HCT116 (cell line): ENCODE data around the gene CORO7.

Experiments used
- EGR1 ChIP-seq: IDR thresholded peaks from 2 replicates; pipeline ENCODE4 v1.6.1; 2012; ENCODE audit warnings: low read depth
- JUND ChIP-seq: IDR thresholded peaks from 2 replicates; pipeline ENCODE4 v1.6.1; 2012
- POLR2A ChIP-seq: IDR thresholded peaks from 2 replicates; pipeline ENCODE4 v1.7.0; 2011; ENCODE audit warnings: borderline replicate concordance; ENCODE audit not compliant: insufficient read depth, insufficient read length; ENCODE audit errors: extremely low read depth
- SRF ChIP-seq: IDR thresholded peaks from 2 replicates; pipeline ENCODE4 v1.6.1; 2012; ENCODE audit warnings: low read depth
- ZFX ChIP-seq: fragments of 450-650 bp; IDR thresholded peaks from 2 replicates; pipeline ENCODE4 v1.6.1; 2017
- TF ChIP-seq, protein P1 (sequence below): IDR thresholded peaks from 2 replicates; pipeline ENCODE4 v1.6.1; 2012; ENCODE audit warnings: low read depth
- TF ChIP-seq, protein P2 (sequence below), 3 experiments: fragments of 200-600 bp in 1 of 3; sonication (generic) in 1 of 3; IDR thresholded peaks in 2 of 3; conservative IDR thresholded peaks in 1 of 3; 2 replicates each; pipeline ENCODE4 v1.5.1; 2012 to 2017; ENCODE audit warnings: low read depth in 2 of 3, low read length in 2 of 3, antibody characterized with exemption in 1 of 3, borderline replicate concordance in 1 of 3, control low read depth in 1 of 3, mild to moderate bottlenecking in 1 of 3, mixed read lengths in 1 of 3, mixed run types in 1 of 3, moderate library complexity in 1 of 3; ENCODE audit not compliant: insufficient read depth in 1 of 3

DNA sequence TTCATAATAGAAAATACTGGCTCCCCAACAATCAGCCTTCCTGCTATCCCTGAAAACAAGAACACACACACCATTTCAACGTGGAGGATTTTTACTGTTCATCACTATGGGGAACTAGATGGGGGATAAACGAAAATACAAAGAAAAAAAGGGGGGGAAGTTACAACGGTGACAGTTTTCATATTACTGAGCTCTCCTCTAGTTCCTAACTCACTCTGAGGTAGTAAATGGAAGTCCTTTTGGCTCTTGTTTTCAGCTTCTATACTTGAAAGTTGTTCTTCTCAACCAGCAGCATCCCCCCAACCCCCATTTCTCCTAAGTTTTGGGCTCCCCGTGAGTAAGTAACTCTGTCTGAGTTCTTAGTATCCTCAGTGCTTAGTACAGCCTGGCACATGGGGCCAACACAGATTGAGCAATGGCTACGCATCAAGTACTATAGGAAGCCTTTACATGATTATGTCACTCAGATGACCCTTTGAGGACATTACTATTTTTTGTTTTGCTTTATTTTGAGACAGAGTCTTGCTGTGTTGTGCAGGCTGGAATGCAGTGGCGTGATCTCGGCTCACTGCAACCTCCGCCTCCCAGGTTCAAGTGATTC, 4.2 kb upstream of the CORO7 start:
- no peak for TF ChIP-seq POLR2A
- TF ChIP-seq ZFX = no peak
- TF ChIP-seq SRF = no peak
- TF ChIP-seq, protein P1, sequence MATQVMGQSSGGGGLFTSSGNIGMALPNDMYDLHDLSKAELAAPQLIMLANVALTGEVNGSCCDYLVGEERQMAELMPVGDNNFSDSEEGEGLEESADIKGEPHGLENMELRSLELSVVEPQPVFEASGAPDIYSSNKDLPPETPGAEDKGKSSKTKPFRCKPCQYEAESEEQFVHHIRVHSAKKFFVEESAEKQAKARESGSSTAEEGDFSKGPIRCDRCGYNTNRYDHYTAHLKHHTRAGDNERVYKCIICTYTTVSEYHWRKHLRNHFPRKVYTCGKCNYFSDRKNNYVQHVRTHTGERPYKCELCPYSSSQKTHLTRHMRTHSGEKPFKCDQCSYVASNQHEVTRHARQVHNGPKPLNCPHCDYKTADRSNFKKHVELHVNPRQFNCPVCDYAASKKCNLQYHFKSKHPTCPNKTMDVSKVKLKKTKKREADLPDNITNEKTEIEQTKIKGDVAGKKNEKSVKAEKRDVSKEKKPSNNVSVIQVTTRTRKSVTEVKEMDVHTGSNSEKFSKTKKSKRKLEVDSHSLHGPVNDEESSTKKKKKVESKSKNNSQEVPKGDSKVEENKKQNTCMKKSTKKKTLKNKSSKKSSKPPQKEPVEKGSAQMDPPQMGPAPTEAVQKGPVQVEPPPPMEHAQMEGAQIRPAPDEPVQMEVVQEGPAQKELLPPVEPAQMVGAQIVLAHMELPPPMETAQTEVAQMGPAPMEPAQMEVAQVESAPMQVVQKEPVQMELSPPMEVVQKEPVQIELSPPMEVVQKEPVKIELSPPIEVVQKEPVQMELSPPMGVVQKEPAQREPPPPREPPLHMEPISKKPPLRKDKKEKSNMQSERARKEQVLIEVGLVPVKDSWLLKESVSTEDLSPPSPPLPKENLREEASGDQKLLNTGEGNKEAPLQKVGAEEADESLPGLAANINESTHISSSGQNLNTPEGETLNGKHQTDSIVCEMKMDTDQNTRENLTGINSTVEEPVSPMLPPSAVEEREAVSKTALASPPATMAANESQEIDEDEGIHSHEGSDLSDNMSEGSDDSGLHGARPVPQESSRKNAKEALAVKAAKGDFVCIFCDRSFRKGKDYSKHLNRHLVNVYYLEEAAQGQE = no peak
- TF ChIP-seq EGR1 = no peak
- no peak for TF ChIP-seq JUND
- TF ChIP-seq, protein P2, sequence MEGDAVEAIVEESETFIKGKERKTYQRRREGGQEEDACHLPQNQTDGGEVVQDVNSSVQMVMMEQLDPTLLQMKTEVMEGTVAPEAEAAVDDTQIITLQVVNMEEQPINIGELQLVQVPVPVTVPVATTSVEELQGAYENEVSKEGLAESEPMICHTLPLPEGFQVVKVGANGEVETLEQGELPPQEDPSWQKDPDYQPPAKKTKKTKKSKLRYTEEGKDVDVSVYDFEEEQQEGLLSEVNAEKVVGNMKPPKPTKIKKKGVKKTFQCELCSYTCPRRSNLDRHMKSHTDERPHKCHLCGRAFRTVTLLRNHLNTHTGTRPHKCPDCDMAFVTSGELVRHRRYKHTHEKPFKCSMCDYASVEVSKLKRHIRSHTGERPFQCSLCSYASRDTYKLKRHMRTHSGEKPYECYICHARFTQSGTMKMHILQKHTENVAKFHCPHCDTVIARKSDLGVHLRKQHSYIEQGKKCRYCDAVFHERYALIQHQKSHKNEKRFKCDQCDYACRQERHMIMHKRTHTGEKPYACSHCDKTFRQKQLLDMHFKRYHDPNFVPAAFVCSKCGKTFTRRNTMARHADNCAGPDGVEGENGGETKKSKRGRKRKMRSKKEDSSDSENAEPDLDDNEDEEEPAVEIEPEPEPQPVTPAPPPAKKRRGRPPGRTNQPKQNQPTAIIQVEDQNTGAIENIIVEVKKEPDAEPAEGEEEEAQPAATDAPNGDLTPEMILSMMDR (IDR thresholded peaks at IDR 0.05 in 2 of 3, conservative IDR thresholded peaks at IDR 0.05 in 1 of 3; ENCODE audit: borderline replicate concordance in 1 of 3, insufficient read depth in 1 of 3, low read depth in 2 of 3, low read length in 2 of 3) = no peak
